Measurements from ENCODE around the gene RHOBTB1. TPM values are rescaled to one million over a fixed set of nuclear protein-coding genes. Genes with fewer than 3 reads are reported as not detected.

Gene RHOBTB1
- total and polyA plus RNA-seq, 2 experiments from 2014 or later: 4.6 to 13.2 TPM

DNA sequence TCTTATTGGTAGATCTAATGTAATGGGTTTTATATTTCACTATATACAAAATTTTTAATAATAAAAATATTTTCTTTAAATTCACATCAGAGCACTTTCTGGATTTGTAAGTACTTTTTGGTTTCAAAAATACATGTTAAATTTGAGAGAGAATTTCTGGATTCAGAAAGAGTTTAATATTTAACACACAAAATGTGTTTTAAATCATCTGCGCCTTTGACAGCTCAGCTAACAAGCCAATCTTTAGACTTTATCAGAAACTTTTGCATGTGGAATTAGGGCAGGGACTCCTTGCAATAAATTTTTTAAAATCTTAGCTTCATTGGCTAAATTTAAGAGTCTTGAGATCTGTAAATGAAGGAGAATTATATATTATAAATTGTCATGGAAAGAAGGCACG, 32.7 kb upstream of the RHOBTB1 start:
- Histone ChIP-seq H3K79me2 (replicated peaks; ENCODE audit: insufficient read depth) (no peaks in the 10 kb centered on the region), H3K4me2 (no peak overlapping the region), H3F3A (replicated peaks; ENCODE audit: low read depth) (no peaks in the 10 kb centered on the region), H3K27ac (ENCODE audit: low read depth) (no peak overlapping the region), H2AFZ (no peak overlapping the region), H3K36me3 (ENCODE audit: insufficient read depth) (no peaks in the 10 kb centered on the region), H4K20me1 (replicated peaks; ENCODE audit: insufficient read depth) (no peaks in the 10 kb centered on the region), H3K4me1 (ENCODE audit: insufficient read depth) (no peaks in the 10 kb centered on the region), H3K9me2 (ENCODE audit: insufficient read depth) (no peaks in the 10 kb centered on the region), H3K4me3 (no peak overlapping the region), H3K27me3 (ENCODE audit: insufficient read depth) (no peaks in the 10 kb centered on the region)
- Mint-ChIP-seq H3K27ac (no peak overlapping the region), H3K4me1 (peaks cover 3% of the 10 kb centered on the region), H3K4me3 (no peak overlapping the region), H3K9me3 (no peaks in the 10 kb centered on the region), H3K36me3 (ENCODE audit: low read depth) (no peaks in the 10 kb centered on the region), H3K27me3 (ENCODE audit: insufficient read depth, low read depth, poor library complexity) (no peaks in the 10 kb centered on the region)
- no peak for ATAC-seq
- TF ChIP-seq, protein P1, sequence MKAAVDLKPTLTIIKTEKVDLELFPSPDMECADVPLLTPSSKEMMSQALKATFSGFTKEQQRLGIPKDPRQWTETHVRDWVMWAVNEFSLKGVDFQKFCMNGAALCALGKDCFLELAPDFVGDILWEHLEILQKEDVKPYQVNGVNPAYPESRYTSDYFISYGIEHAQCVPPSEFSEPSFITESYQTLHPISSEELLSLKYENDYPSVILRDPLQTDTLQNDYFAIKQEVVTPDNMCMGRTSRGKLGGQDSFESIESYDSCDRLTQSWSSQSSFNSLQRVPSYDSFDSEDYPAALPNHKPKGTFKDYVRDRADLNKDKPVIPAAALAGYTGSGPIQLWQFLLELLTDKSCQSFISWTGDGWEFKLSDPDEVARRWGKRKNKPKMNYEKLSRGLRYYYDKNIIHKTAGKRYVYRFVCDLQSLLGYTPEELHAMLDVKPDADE (IDR thresholded peaks at IDR 0.05): no peak
- TF ChIP-seq EZH2phosphoT487 (IDR thresholded peaks at IDR 0.05; ENCODE audit: unreplicated experiment): no peak
- TF ChIP-seq, protein P2, sequence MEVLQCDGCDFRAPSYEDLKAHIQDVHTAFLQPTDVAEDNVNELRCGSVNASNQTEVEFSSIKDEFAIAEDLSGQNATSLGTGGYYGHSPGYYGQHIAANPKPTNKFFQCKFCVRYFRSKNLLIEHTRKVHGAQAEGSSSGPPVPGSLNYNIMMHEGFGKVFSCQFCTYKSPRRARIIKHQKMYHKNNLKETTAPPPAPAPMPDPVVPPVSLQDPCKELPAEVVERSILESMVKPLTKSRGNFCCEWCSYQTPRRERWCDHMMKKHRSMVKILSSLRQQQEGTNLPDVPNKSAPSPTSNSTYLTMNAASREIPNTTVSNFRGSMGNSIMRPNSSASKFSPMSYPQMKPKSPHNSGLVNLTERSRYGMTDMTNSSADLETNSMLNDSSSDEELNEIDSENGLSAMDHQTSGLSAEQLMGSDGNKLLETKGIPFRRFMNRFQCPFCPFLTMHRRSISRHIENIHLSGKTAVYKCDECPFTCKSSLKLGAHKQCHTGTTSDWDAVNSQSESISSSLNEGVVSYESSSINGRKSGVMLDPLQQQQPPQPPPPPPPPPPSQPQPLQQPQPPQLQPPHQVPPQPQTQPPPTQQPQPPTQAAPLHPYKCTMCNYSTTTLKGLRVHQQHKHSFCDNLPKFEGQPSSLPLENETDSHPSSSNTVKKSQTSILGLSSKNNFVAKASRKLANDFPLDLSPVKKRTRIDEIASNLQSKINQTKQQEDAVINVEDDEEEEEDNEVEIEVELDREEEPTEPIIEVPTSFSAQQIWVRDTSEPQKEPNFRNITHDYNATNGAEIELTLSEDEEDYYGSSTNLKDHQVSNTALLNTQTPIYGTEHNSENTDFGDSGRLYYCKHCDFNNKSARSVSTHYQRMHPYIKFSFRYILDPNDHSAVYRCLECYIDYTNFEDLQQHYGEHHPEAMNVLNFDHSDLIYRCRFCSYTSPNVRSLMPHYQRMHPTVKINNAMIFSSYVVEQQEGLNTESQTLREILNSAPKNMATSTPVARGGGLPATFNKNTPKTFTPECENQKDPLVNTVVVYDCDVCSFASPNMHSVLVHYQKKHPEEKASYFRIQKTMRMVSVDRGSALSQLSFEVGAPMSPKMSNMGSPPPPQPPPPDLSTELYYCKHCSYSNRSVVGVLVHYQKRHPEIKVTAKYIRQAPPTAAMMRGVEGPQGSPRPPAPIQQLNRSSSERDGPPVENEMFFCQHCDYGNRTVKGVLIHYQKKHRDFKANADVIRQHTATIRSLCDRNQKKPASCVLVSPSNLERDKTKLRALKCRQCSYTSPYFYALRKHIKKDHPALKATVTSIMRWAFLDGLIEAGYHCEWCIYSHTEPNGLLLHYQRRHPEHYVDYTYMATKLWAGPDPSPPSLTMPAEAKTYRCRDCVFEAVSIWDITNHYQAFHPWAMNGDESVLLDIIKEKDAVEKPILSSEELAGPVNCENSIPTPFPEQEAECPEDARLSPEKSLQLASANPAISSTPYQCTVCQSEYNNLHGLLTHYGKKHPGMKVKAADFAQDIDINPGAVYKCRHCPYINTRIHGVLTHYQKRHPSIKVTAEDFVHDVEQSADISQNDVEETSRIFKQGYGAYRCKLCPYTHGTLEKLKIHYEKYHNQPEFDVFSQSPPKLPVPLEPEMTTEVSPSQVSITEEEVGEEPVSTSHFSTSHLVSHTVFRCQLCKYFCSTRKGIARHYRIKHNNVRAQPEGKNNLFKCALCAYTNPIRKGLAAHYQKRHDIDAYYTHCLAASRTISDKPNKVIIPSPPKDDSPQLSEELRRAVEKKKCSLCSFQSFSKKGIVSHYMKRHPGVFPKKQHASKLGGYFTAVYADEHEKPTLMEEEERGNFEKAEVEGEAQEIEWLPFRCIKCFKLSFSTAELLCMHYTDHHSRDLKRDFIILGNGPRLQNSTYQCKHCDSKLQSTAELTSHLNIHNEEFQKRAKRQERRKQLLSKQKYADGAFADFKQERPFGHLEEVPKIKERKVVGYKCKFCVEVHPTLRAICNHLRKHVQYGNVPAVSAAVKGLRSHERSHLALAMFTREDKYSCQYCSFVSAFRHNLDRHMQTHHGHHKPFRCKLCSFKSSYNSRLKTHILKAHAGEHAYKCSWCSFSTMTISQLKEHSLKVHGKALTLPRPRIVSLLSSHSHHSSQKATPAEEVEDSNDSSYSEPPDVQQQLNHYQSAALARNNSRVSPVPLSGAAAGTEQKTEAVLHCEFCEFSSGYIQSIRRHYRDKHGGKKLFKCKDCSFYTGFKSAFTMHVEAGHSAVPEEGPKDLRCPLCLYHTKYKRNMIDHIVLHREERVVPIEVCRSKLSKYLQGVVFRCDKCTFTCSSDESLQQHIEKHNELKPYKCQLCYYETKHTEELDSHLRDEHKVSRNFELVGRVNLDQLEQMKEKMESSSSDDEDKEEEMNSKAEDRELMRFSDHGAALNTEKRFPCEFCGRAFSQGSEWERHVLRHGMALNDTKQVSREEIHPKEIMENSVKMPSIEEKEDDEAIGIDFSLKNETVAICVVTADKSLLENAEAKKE (CRISPR knock-in tag; IDR thresholded peaks at IDR 0.05): no peak
- TF ChIP-seq, protein P3, sequence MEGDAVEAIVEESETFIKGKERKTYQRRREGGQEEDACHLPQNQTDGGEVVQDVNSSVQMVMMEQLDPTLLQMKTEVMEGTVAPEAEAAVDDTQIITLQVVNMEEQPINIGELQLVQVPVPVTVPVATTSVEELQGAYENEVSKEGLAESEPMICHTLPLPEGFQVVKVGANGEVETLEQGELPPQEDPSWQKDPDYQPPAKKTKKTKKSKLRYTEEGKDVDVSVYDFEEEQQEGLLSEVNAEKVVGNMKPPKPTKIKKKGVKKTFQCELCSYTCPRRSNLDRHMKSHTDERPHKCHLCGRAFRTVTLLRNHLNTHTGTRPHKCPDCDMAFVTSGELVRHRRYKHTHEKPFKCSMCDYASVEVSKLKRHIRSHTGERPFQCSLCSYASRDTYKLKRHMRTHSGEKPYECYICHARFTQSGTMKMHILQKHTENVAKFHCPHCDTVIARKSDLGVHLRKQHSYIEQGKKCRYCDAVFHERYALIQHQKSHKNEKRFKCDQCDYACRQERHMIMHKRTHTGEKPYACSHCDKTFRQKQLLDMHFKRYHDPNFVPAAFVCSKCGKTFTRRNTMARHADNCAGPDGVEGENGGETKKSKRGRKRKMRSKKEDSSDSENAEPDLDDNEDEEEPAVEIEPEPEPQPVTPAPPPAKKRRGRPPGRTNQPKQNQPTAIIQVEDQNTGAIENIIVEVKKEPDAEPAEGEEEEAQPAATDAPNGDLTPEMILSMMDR (conservative IDR thresholded peaks at IDR 0.05; ENCODE audit: low read depth in 2 of 2): no peak
- TF ChIP-seq STAT1 (IDR thresholded peaks at IDR 0.05; ENCODE audit: unreplicated experiment): no peak
- TF ChIP-seq, protein P4, sequence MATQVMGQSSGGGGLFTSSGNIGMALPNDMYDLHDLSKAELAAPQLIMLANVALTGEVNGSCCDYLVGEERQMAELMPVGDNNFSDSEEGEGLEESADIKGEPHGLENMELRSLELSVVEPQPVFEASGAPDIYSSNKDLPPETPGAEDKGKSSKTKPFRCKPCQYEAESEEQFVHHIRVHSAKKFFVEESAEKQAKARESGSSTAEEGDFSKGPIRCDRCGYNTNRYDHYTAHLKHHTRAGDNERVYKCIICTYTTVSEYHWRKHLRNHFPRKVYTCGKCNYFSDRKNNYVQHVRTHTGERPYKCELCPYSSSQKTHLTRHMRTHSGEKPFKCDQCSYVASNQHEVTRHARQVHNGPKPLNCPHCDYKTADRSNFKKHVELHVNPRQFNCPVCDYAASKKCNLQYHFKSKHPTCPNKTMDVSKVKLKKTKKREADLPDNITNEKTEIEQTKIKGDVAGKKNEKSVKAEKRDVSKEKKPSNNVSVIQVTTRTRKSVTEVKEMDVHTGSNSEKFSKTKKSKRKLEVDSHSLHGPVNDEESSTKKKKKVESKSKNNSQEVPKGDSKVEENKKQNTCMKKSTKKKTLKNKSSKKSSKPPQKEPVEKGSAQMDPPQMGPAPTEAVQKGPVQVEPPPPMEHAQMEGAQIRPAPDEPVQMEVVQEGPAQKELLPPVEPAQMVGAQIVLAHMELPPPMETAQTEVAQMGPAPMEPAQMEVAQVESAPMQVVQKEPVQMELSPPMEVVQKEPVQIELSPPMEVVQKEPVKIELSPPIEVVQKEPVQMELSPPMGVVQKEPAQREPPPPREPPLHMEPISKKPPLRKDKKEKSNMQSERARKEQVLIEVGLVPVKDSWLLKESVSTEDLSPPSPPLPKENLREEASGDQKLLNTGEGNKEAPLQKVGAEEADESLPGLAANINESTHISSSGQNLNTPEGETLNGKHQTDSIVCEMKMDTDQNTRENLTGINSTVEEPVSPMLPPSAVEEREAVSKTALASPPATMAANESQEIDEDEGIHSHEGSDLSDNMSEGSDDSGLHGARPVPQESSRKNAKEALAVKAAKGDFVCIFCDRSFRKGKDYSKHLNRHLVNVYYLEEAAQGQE (IDR thresholded peaks at IDR 0.05; ENCODE audit: unreplicated experiment): no peak
- TF ChIP-seq NANOG (IDR thresholded peaks at IDR 0.05; ENCODE audit: borderline replicate concordance): no peak
- TF ChIP-seq JUNB (IDR thresholded peaks at IDR 0.05; ENCODE audit: unreplicated experiment): no peak
- TF ChIP-seq ZNF114 (CRISPR knock-in tag; IDR thresholded peaks at IDR 0.05): no peak
- no peak for TF ChIP-seq CREB1 (CRISPR knock-in tag; IDR thresholded peaks at IDR 0.05; ENCODE audit: low read depth)
- no peak for TF ChIP-seq POLR2AphosphoS5 (IDR thresholded peaks at IDR 0.05; ENCODE audit: low read depth)
- no peak for TF ChIP-seq ZNF331 (CRISPR knock-in tag; IDR thresholded peaks at IDR 0.05; ENCODE audit: low read depth)
- no peak for TF ChIP-seq EZH2 (IDR thresholded peaks at IDR 0.05; ENCODE audit: low read depth, unreplicated experiment)
- DNase-seq (ENCODE audit: low spot score): no peak

All from GM23338 (cell line).